GM19463 (cell line): Measurements from ENCODE around the gene SPTSSA.
"Not testable (repeated sequence)": the region's sequence is repeated elsewhere in the genome, so short reads cannot be mapped to it uniquely, and the experiment has no call there.

ENCODE experiments used
- ATAC-seq: cut with Tn5 transposase; IDR thresholded peaks from one replicate; pipeline ENCODE4 v1.9.1; 2021; ENCODE audit warnings: mild to moderate bottlenecking, moderate library complexity; ENCODE audit not compliant: unreplicated experiment

SPTSSA gene

GRCh38 chr14:34462132-34462893, at the start of gene SPTSSA:
Gene SPTSSA, minus strand, starts transcription at chr14:34462240. Its CDS starts 33 bp downstream, at chr14:34462207.
- ATAC-seq: peak; percentile 92

- no peak for ATAC-seq
Measured at GRCh38 chr14:34507884-34508283, 45.8 kb upstream of the SPTSSA start.

GRCh38 chr14:34507459-34507858, 45.4 kb upstream of the SPTSSA start:
- no peak for ATAC-seq

- ATAC-seq: not testable (repeated sequence)
Measured at GRCh38 chr14:34505124-34505491, 43.1 kb upstream of the SPTSSA start.

- not testable (repeated sequence) for ATAC-seq
Measured at GRCh38 chr14:34504027-34504426, 42.0 kb upstream of the SPTSSA start.

- no peak for ATAC-seq
Measured at GRCh38 chr14:34502545-34503225, 40.6 kb upstream of the SPTSSA start.

- no peak for ATAC-seq
Measured at GRCh38 chr14:34502001-34502400, 40.0 kb upstream of the SPTSSA start.

GRCh38 chr14:34501004-34501580, 39.1 kb upstream of the SPTSSA start:
- ATAC-seq: no peak

GRCh38 chr14:34498684-34499412, 36.8 kb upstream of the SPTSSA start:
- peak; percentile 38 for ATAC-seq

- ATAC-seq: no peak
Measured at GRCh38 chr14:34496679-34497513, 34.9 kb upstream of the SPTSSA start.

- no peak for ATAC-seq
Measured at GRCh38 chr14:34496007-34496678, 34.1 kb upstream of the SPTSSA start.

- no peak for ATAC-seq
Measured at GRCh38 chr14:34489324-34489723, 27.3 kb upstream of the SPTSSA start.

- no peak for ATAC-seq
Measured at GRCh38 chr14:34488528-34488927, 26.5 kb upstream of the SPTSSA start.

- no peak for ATAC-seq
Measured at GRCh38 chr14:34484726-34485125, 22.7 kb upstream of the SPTSSA start.

GRCh38 chr14:34482463-34482862, 20.4 kb upstream of the SPTSSA start:
- no peak for ATAC-seq

GRCh38 chr14:34479694-34480093, 17.7 kb upstream of the SPTSSA start:
- no peak for ATAC-seq

GRCh38 chr14:34478261-34478660, 16.2 kb upstream of the SPTSSA start:
- no peak for ATAC-seq

GRCh38 chr14:34476036-34476435, 14.0 kb upstream of the SPTSSA start:
- ATAC-seq: not testable (repeated sequence)

GRCh38 chr14:34475163-34475562, 13.1 kb upstream of the SPTSSA start:
- ATAC-seq: no peak

- no peak for ATAC-seq
Measured at GRCh38 chr14:34474187-34474679, 12.2 kb upstream of the SPTSSA start.
